H1 (cell line): ENCODE results near the gene FADS6. TPM values are rescaled to one million over a fixed set of nuclear protein-coding genes. Genes with fewer than 3 reads are reported as not detected.
A peak's percentile ranks its signal among the peaks of the same experiment; 100 is the strongest.

Experiments used
- CTCF ChIA-PET: fragments of 300-600 bp; sonication (Branson Sonifier 250); formaldehyde crosslinking; loops from one replicate; lab custom pipeline; 2021; ENCODE audit not compliant: partially characterized antibody; lab: Charles Lee
- POLR2A ChIA-PET: fragments of 300-600 bp; sonication (Branson Sonifier 250); formaldehyde crosslinking; loops from one replicate; lab custom pipeline; 2021; ENCODE audit warnings: inconsistent platforms; ENCODE audit not compliant: partially characterized antibody; lab: Charles Lee
- DNase-seq, 2 experiments: peaks; one replicate each; pipeline versions ENCODE4 v3.0.0 to v3.0.0-alpha.2; 2010 to 2022; ENCODE audit warnings: low spot score in 2 of 2, low read depth in 1 of 2, mixed read lengths in 1 of 2
- FAIRE-seq: peaks from 2 replicates; lab custom pipeline; 2011; peaks lifted over from hg19 to GRCh38; lab: Jason Lieb, UNC
- H2AFZ ChIP-seq: 2 replicates; pipeline ENCODE4 v1.8.1; 2012; ENCODE audit warnings: low read length, inconsistent platforms
- H2AK5ac ChIP-seq: 2 replicates; pipeline ENCODE4 v1.6.1; 2013; ENCODE audit warnings: low read depth, low read length
- H2BK120ac ChIP-seq: replicated peaks from 2 replicates; pipeline ENCODE3; 2013; ENCODE audit warnings: low read depth, low read length, inconsistent platforms
- H2BK12ac ChIP-seq: 2 replicates; pipeline ENCODE4 v1.6.1; 2013; ENCODE audit warnings: low read depth, low read length
- H2BK15ac ChIP-seq: 2 replicates; pipeline ENCODE4 v1.6.1; 2013; ENCODE audit warnings: low read length
- H2BK20ac ChIP-seq: 2 replicates; pipeline ENCODE4 v1.6.1; 2013; ENCODE audit warnings: low read length
- H2BK5ac ChIP-seq: 2 replicates; pipeline ENCODE4 v1.6.1; 2013; ENCODE audit warnings: low read depth, low read length
- H3K14ac ChIP-seq: 2 replicates; pipeline ENCODE4 v1.6.1; 2013; ENCODE audit warnings: inconsistent platforms; ENCODE audit not compliant: insufficient read length
- H3K18ac ChIP-seq: 2 replicates; pipeline ENCODE4 v1.6.1; 2013; ENCODE audit warnings: low read length; ENCODE audit errors: extremely low read depth
- H3K23ac ChIP-seq: 2 replicates; pipeline ENCODE4 v1.6.1; 2013; ENCODE audit warnings: inconsistent platforms; ENCODE audit not compliant: insufficient read length
- H3K23me2 ChIP-seq: 2 replicates; pipeline ENCODE4 v1.6.1; 2013; ENCODE audit warnings: low read depth, low read length
- H3K27ac ChIP-seq: 2 replicates; pipeline ENCODE4 v1.6.1; 2011; ENCODE audit warnings: low read depth, low read length, inconsistent platforms
- H3K27me3 ChIP-seq, 4 experiments: replicated peaks in 1 of 4; 1 replicate in 1 of 4; 2 replicates in 3 of 4; pipeline versions ENCODE4 v1.6.1 to v1.8.1; 2011 to 2013; ENCODE audit warnings: low read length in 3 of 4, mild to moderate bottlenecking in 3 of 4, inconsistent platforms in 2 of 4, mixed read lengths in 2 of 4, moderate library complexity in 1 of 4; ENCODE audit not compliant: control insufficient read depth in 3 of 4, insufficient read depth in 3 of 4; ENCODE audit errors: extremely low read depth in 1 of 4
- H3K36me3 ChIP-seq, 4 experiments: 2 replicates each; pipeline versions ENCODE4 v1.6.1 to v1.8.1; 2011 to 2013; ENCODE audit warnings: mild to moderate bottlenecking in 4 of 4, low read length in 3 of 4, moderate library complexity in 2 of 4, control low read depth in 1 of 4, inconsistent platforms in 1 of 4; ENCODE audit not compliant: insufficient read depth in 4 of 4, control insufficient read depth in 2 of 4
- H3K4ac ChIP-seq: replicated peaks from 2 replicates; pipeline ENCODE3; 2013; ENCODE audit warnings: low read length, low read depth, mixed read lengths, inconsistent platforms; ENCODE audit not compliant: insufficient read length
- H3K4me1 ChIP-seq, 4 experiments: replicated peaks in 1 of 4; 1 replicate in 1 of 4; 2 replicates in 3 of 4; pipeline versions ENCODE4 v1.6.1 to v1.8.1; 2011 to 2013; ENCODE audit warnings: low read length in 3 of 4, inconsistent platforms in 2 of 4, mixed read lengths in 1 of 4; ENCODE audit not compliant: insufficient read depth in 4 of 4, control insufficient read depth in 3 of 4
- H3K4me2 ChIP-seq, 2 experiments: 2 replicates each; pipeline versions ENCODE4 v1.6.1 to v1.8.1; 2011 to 2013; ENCODE audit warnings: low read depth in 2 of 2, low read length in 2 of 2, control low read depth in 1 of 2, inconsistent platforms in 1 of 2, mild to moderate bottlenecking in 1 of 2; ENCODE audit not compliant: insufficient read depth in 1 of 2
- H3K4me3 ChIP-seq, 4 experiments: fragments of 200-600, 300-600 bp in 1 of 4; sonication (generic), shearing (Covaris generic), sonication (Bioruptor Twin) in 1 of 4; 2 replicates each; pipeline versions ENCODE4 v1.5.1 to v1.8.1; 2011 to 2016; ENCODE audit warnings: low read length in 4 of 4, low read depth in 3 of 4, control low read depth in 2 of 4, inconsistent platforms in 2 of 4, mild to moderate bottlenecking in 2 of 4, mixed read lengths in 1 of 4, moderate library complexity in 1 of 4; ENCODE audit not compliant: insufficient read depth in 2 of 4; ENCODE audit errors: extremely low read depth in 1 of 4
- H3K56ac ChIP-seq: replicated peaks from 2 replicates; pipeline ENCODE3; 2013; ENCODE audit warnings: low read depth, mild to moderate bottlenecking, mixed read lengths, low read length, inconsistent platforms; ENCODE audit not compliant: insufficient read length
- H3K79me1 ChIP-seq: 2 replicates; pipeline ENCODE4 v1.6.1; 2013; ENCODE audit warnings: low read depth, low read length, control low read depth
- H3K79me2 ChIP-seq, 2 experiments: 2 replicates each; pipeline versions ENCODE4 v1.6.1 to v1.8.1; 2012 to 2013; ENCODE audit warnings: low read length in 2 of 2, mild to moderate bottlenecking in 2 of 2, inconsistent platforms in 1 of 2; ENCODE audit not compliant: insufficient read depth in 2 of 2, control insufficient read depth in 1 of 2
- H3K9ac ChIP-seq, 4 experiments: replicated peaks in 1 of 4; 1 replicate in 1 of 4; 2 replicates in 3 of 4; pipeline versions ENCODE4 v1.6.1 to v1.8.1; 2011 to 2013; ENCODE audit warnings: low read depth in 3 of 4, low read length in 3 of 4, control low read depth in 2 of 4, mild to moderate bottlenecking in 2 of 4, moderate library complexity in 2 of 4, inconsistent platforms in 1 of 4; ENCODE audit errors: extremely low read depth in 1 of 4
- H3K9me3 ChIP-seq, 2 experiments: 2 replicates each; pipeline versions ENCODE4 v1.6.1 to v1.8.1; 2012 to 2013; ENCODE audit warnings: mild to moderate bottlenecking in 2 of 2, moderate library complexity in 2 of 2, control low read depth in 1 of 2, inconsistent platforms in 1 of 2, low read depth in 1 of 2, low read length in 1 of 2, mixed read lengths in 1 of 2; ENCODE audit not compliant: insufficient read depth in 2 of 2
- H4K20me1 ChIP-seq, 2 experiments: replicated peaks in 1 of 2; 2 replicates each; pipeline versions ENCODE3 to v1.8.1; 2011 to 2013; ENCODE audit warnings: inconsistent platforms in 2 of 2, low read length in 2 of 2, mild to moderate bottlenecking in 1 of 2; ENCODE audit not compliant: insufficient read depth in 2 of 2, control insufficient read depth in 1 of 2
- H4K5ac ChIP-seq: 2 replicates; pipeline ENCODE4 v1.6.1; 2013; ENCODE audit warnings: low read length, low read depth, mixed read lengths, inconsistent platforms; ENCODE audit not compliant: insufficient read length
- H4K8ac ChIP-seq: 2 replicates; pipeline ENCODE4 v1.8.0; 2013; ENCODE audit warnings: mild to moderate bottlenecking, moderate library complexity, low read length, inconsistent platforms; ENCODE audit not compliant: insufficient read depth; ENCODE audit errors: extremely low read depth
- H4K91ac ChIP-seq: replicated peaks from 2 replicates; pipeline ENCODE3; 2013; ENCODE audit warnings: low read length, mixed read lengths, inconsistent platforms; ENCODE audit not compliant: insufficient read length
- CREB1 ChIP-seq: IDR thresholded peaks from 2 replicates; pipeline ENCODE4 v1.6.1; 2012; ENCODE audit warnings: inconsistent platforms
- EZH2 ChIP-seq: fragments of 200-600 bp; sonication (generic); IDR thresholded peaks from 2 replicates; pipeline ENCODE4 v1.7.1; 2012; ENCODE audit warnings: low read depth, mild to moderate bottlenecking, moderate library complexity, low read length, inconsistent platforms; ENCODE audit not compliant: severe bottlenecking
- GABPA ChIP-seq: IDR thresholded peaks from 2 replicates; pipeline ENCODE4 v1.6.1; 2011; ENCODE audit warnings: mild to moderate bottlenecking, low read length, moderate library complexity, borderline replicate concordance; ENCODE audit not compliant: insufficient read depth
- HDAC6 ChIP-seq: IDR thresholded peaks from one replicate; pipeline ENCODE4 v1.7.1; 2012; ENCODE audit warnings: low read depth, mild to moderate bottlenecking, inconsistent platforms, low read length, moderate library complexity
- KDM5A ChIP-seq: fragments of 200-600 bp; IDR thresholded peaks from 2 replicates; pipeline ENCODE4 v1.7.1; 2012; ENCODE audit warnings: mild to moderate bottlenecking, low read length, inconsistent platforms, mixed read lengths
- MAFK ChIP-seq: IDR thresholded peaks from 2 replicates; pipeline ENCODE4 v1.6.1; 2012; ENCODE audit warnings: low read depth, mild to moderate bottlenecking, improper control_type of control experiment, low read length
- RXRA ChIP-seq: IDR thresholded peaks from 2 replicates; pipeline ENCODE4 v1.6.1; 2011; ENCODE audit warnings: low read depth, mild to moderate bottlenecking, low read length, moderate library complexity; ENCODE audit not compliant: insufficient read depth
- SUZ12 ChIP-seq: fragments of 200-600 bp; sonication (generic); IDR thresholded peaks from 2 replicates; pipeline ENCODE4 v1.6.1; 2012; ENCODE audit warnings: mild to moderate bottlenecking, inconsistent platforms, low read length, moderate library complexity, mixed read lengths
- TEAD4 ChIP-seq: IDR thresholded peaks from 2 replicates; pipeline ENCODE4 v1.6.1; 2012; ENCODE audit warnings: low read depth, low read length, inconsistent platforms, mixed read lengths
- WGBS, 2 experiments: shearing (Covaris generic) in 1 of 2; methylation state at CpG; one replicate each; pipeline versions ENCODE4 v1.1.6 to v1.1.7; 2013 to 2015; ENCODE audit warnings: low lambda C conversion rate in 2 of 2, mixed read lengths in 2 of 2, inconsistent platforms in 1 of 2, low coverage in 1 of 2, missing lambda C conversion rate in 1 of 2; ENCODE audit not compliant: insufficient replicate concordance in 2 of 2, insufficient coverage in 1 of 2, insufficient read length in 1 of 2; ENCODE audit errors: extremely low coverage in 1 of 2, missing lambda C conversion rate in 1 of 2; 5-methylcytosine and 5-hydroxymethylcytosine counted together
- polyA plus RNA-seq, 7 experiments: library from polyadenylated mRNA; depleted of rRNA in 3 of 7; stranded (reverse) in 5 of 7; unstranded in 2 of 7; fragments of >200 nt in 5 of 7; fragments of 200-250 nt in 2 of 7; gene quantifications; 1 replicate in 5 of 7; 2 replicates in 1 of 7; 4 replicates in 1 of 7; pipeline versions ENCODE4 v1.2.1 to v1.2.3, GENCODE V29; 2011 to 2013; ENCODE audit warnings: missing spikeins in 2 of 7, mixed read lengths in 2 of 7
- total RNA-seq: library from RNA; stranded (reverse); fragmentation: NEBNext Ultra II Directional; extraction: Animal tissue kit (Norgen Biotek cat#: 25700); gene quantifications from 2 replicates; pipeline ENCODE4 v1.2.1, GENCODE V29; 2021
- TF ChIP-seq, protein P1 (sequence below): IDR thresholded peaks from 2 replicates; pipeline ENCODE4 v1.6.1; 2012; ENCODE audit warnings: inconsistent platforms

FADS6 gene
- total and polyA plus RNA-seq, 2 of the 8 experiments (the other 6 are each of a cell fraction or from before 2014, with no cell fraction given), result 0.56 to 2.5 TPM

DNA sequence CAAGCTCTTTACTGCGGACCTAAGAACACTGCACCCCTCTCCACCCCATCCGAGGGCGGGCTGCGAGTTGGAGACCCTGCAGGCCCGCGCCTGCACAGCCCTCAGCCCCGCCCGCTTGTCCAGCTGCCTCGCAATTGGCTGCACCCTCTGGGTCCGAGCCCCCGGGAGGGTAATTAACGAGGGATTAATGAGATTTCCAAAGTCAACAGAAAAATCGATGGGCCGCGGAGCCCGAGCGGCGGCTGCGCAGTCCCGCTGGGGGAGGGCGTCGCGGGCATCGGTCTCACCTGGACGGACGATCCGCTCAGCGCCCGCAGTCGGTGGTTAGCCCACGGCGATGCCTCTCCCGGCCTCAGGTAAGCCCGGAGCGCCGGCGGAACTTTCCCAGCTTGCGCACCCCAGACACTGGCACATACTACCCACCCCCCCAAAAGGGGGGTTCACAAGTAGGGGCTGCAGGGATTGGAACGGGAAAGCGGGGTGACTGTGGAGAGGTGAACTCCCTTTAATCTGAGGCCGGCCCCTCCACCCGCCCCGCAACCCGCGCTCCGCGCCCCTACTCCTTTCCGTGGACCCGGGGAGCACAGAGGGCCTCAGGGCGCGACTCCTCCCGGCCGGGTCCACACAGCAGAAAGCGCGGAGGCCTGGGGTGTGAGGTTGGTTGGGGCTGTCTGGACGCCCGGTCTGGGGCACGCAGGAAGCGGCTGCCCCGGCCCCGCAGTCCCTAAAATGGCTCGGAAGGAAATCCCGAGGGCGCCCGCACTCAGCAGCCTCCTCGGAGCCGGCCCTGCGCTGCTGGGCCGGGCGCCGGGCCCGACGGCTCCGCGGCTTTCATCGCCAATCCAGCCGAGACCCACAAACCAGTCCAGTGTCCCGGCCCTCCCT is 42.4 kb upstream of the FADS6 start, which contains the start of gene OTOP3:
OTOP3 (plus strand) TSS at position 314 of the 885 bp plus-strand sequence; CDS start at position 338, 24 bp downstream.
- no peak for DNase-seq
- CTCF ChIA-PET, result interaction anchor here (0.9 to 49.9 kb wide), 8 partner anchors 9 to 74 kb away, joined by 3 to 1072 read pairs (median 4); partner anchors contain the start of gene OTOP2
- TF ChIP-seq, protein P1, sequence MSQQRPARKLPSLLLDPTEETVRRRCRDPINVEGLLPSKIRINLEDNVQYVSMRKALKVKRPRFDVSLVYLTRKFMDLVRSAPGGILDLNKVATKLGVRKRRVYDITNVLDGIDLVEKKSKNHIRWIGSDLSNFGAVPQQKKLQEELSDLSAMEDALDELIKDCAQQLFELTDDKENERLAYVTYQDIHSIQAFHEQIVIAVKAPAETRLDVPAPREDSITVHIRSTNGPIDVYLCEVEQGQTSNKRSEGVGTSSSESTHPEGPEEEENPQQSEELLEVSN, result no peak
- TF ChIP-seq TEAD4, result no peak
- peak; percentile 97 for TF ChIP-seq SUZ12
- no peak for TF ChIP-seq HDAC6
- no peak for TF ChIP-seq KDM5A
- TF ChIP-seq RXRA, result no peak
- no peak for TF ChIP-seq CREB1
- no peak for TF ChIP-seq MAFK
- TF ChIP-seq GABPA, result peak; percentile 50; the same call in 1 of the 2 replicates
- TF ChIP-seq EZH2, result peak; percentile 98

More for the DNA sequence above, 42.4 kb upstream of the FADS6 start, which contains the start of gene OTOP3:
- Histone ChIP-seq H4K91ac (no peak within 1 kb of the TSS), H2BK12ac (no peak within 1 kb of the TSS), H2AK5ac (no peak within 1 kb of the TSS), H2AFZ (no peak within 1 kb of the TSS), H2BK15ac (0 out of 2 replicates have a peak within 1 kb of the TSS, but pooled peaks have one; percentile 16), H4K20me1 (peaks cover 2 to 6% of the 10 kb centered on the region in 2 experiments), H3K9me3 (no peaks in the 10 kb centered on the region), H3K9ac (no peak within 1 kb of the TSS), H3K79me2 (no peaks in the 10 kb centered on the region), H3K4ac (no peak within 1 kb of the TSS), H3K4me3 (peak within 1 kb of the TSS; percentile 28 to 54 (median 36)), H2BK120ac (no peak within 1 kb of the TSS), H3K23ac (no peak within 1 kb of the TSS), H2BK20ac (no peak within 1 kb of the TSS), H3K23me2 (peaks cover 3% of the 10 kb centered on the region; the same call in 1 of the 2 replicates), H3K36me3 (no peaks in the 10 kb centered on the region), H2BK5ac (no peak within 1 kb of the TSS), H3K14ac (no peak within 1 kb of the TSS), H4K5ac (no peak within 1 kb of the TSS), H3K4me2 (peak within 1 kb of the TSS; percentile 70), H3K18ac (no peak within 1 kb of the TSS; the same call in 1 of the 2 replicates), H3K27me3 (peaks cover 22 to 59% (median 52%) of the 10 kb centered on the region in 4 experiments), H3K79me1 (no peaks in the 10 kb centered on the region), H4K8ac (no peak within 1 kb of the TSS; the same call in 1 of the 2 replicates), H3K56ac (peak within 1 kb of the TSS; percentile 62), H3K27ac (no peak within 1 kb of the TSS), H3K4me1 (peaks cover 0 to 6% (median 5%) of the 10 kb centered on the region in 4 experiments; a peak in 4 of 7 replicates)
- no peak for FAIRE-seq
- WGBS, 2 experiments, result 7% methylated on average over 61 of the region's 78 CpGs; no CpG with 5 or more reads in 1 of the 2 experiments
- POLR2A ChIA-PET, result interaction anchor here (0.7 to 0.8 kb wide), 2 partner anchors 9 to 71 kb away, joined by 3 to 4 read pairs; no protein-coding TSS in a partner anchor
